GM12873 (cell line): ENCODE data around the gene CASP7.
A peak's percentile ranks its signal among the peaks of the same experiment; 100 is the strongest.

Source experiments
- TF ChIP-seq, protein P1 (sequence below): IDR thresholded peaks from 2 replicates; pipeline ENCODE4 v1.5.1; 2012; ENCODE audit warnings: low read depth, mild to moderate bottlenecking, moderate library complexity, low read length, control low read depth; ENCODE audit not compliant: insufficient read depth; ENCODE audit errors: missing control alignments

CASP7 gene

GRCh38 chr10:113690749-113691148, 11.0 kb downstream of the CASP7 start:
- TF ChIP-seq, protein P1, sequence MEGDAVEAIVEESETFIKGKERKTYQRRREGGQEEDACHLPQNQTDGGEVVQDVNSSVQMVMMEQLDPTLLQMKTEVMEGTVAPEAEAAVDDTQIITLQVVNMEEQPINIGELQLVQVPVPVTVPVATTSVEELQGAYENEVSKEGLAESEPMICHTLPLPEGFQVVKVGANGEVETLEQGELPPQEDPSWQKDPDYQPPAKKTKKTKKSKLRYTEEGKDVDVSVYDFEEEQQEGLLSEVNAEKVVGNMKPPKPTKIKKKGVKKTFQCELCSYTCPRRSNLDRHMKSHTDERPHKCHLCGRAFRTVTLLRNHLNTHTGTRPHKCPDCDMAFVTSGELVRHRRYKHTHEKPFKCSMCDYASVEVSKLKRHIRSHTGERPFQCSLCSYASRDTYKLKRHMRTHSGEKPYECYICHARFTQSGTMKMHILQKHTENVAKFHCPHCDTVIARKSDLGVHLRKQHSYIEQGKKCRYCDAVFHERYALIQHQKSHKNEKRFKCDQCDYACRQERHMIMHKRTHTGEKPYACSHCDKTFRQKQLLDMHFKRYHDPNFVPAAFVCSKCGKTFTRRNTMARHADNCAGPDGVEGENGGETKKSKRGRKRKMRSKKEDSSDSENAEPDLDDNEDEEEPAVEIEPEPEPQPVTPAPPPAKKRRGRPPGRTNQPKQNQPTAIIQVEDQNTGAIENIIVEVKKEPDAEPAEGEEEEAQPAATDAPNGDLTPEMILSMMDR: no peak

GRCh38 chr10:113691381-113691780, 11.7 kb downstream of the CASP7 start:
- TF ChIP-seq, protein P1: no peak

- TF ChIP-seq, protein P1: no peak
Observed at GRCh38 chr10:113692271-113692670, 12.6 kb downstream of the CASP7 start.

GRCh38 chr10:113693348-113693747, 13.6 kb downstream of the CASP7 start:
- TF ChIP-seq, protein P1: no peak

DNA sequence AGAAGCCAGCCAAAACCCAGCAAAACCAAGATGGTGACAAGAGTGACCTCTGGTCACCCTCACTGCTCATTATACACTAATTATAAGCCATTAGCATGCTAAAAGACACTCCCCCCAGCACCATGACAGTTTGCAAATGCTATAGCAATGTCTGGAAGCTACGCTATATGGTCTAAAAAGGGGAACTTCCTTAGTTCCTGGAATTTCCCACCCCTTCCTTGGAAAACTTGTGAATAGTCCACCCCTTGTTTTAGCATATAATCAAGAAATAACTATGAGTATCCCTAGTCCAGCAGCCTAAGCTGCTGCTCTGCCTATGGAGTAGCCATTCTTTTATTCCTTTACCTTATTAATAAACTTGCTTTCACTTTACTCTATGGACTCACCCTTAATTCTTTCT, 16.0 kb downstream of the CASP7 start:
- TF ChIP-seq, protein P1: no peak

DNA sequence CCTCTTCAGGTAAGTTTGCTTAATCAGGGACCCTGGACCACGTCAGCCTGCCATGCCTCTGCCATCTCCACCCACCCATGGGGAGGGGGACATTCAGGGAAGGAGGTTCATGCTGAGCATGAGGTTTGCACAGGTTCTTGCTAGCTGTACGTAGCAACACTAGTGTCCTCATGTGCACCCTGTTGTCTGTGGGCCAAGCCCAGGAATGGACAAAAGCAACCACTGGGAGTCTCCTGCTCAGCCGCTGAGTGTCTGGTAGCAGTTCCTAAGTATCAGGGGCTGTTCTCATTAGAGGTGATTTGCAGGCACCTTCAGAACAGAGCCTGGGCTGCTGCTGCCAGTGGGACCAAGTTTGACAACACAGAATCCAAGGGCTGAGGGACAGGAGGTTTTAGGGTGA, 17.9 kb downstream of the CASP7 start:
- TF ChIP-seq, protein P1: no peak

DNA sequence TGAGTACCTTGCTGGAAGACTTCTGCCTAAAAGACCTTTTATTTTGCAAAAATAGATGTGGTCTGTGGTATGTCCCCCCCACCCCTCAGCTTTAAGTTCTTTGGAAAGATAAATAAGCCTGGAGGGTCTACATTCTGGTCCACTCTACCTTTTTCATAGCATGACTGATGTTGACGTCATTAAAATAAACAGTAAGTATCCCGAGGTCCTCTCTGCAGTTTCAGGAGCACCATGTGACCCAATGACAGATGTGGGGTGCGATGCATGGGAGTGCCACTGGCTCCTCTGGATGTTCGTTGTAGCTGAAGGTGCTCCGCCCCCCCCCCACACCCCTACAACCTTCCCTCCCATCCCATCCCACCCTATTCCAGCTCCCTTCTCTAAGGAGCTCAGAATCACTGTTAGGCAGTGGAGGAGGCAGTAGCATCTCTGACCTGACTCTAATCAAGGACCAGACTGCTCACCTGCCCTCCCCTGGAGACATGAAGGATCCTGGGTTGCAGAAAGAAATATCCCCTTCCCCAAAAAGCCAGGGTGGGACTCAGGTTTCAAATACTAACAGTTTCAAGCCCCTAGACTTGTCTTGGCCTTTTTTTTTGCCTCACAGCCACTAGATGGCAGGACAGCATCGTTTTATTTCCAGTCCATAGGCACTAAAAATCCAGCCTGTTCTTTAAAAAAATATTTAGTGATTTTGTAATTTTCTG, 25.1 kb downstream of the CASP7 start:
- TF ChIP-seq, protein P1: peak; percentile 59

DNA sequence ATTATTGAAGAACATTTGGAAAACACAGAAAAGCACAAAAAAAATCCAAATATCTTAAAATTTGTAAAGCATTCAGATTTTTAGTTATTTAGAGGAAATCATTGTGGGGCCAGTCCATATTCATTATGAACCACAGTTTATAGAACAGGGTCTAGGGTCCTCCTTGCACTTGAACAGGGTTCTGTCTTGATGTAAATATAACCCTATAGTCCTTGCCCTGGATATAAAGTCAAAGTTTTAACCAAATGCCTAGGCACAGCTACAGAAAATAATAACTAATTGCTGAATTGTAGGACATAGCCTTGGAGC, 25.6 kb downstream of the CASP7 start:
- TF ChIP-seq, protein P1: no peak
